BJ (cell line): ENCODE data around the gene MANBA. TPM values are rescaled to one million over a fixed set of nuclear protein-coding genes. Genes with fewer than 3 reads are reported as not detected.

Experiments
- CTCF ChIA-PET: fragments of 350-600 bp; formaldehyde crosslinking; extraction: SDS; loops from one replicate; lab custom pipeline; 2021; ENCODE audit warnings: antibody characterized with exemption, inconsistent platforms; lab: Yijun Ruan, JAX
- POLR2A ChIA-PET: fragments of 300-600 bp; sonication (Branson Sonifier 250); formaldehyde crosslinking; extraction: SDS; loops from one replicate; lab custom pipeline; 2021; ENCODE audit warnings: antibody characterized with exemption; lab: Charles Lee
- DNase-seq: peaks from one replicate; pipeline ENCODE4 v3.0.0-alpha.2; 2011; ENCODE audit warnings: low read depth
- H3K27me3 ChIP-seq: 2 replicates; pipeline ENCODE4 v1.6.0; 2011; ENCODE audit warnings: low read length; ENCODE audit not compliant: control insufficient read depth, insufficient read depth
- H3K36me3 ChIP-seq: 2 replicates; pipeline ENCODE4 v1.5.1; 2011; ENCODE audit warnings: low read length; ENCODE audit not compliant: control insufficient read depth, insufficient read depth
- H3K4me3 ChIP-seq: 2 replicates; pipeline ENCODE4 v1.5.1; 2011; ENCODE audit warnings: low read depth, mild to moderate bottlenecking, control low read depth, low read length
- polyA plus RNA-seq: library from polyadenylated mRNA; depleted of rRNA; stranded (reverse); fragments of >200 nt; gene quantifications from 2 replicates; pipeline ENCODE4 v1.2.3, GENCODE V29; 2011
- TF ChIP-seq, protein P1 (sequence below): IDR thresholded peaks from 2 replicates; pipeline ENCODE4 v1.5.1; 2011; ENCODE audit warnings: low read depth, mild to moderate bottlenecking, control low read depth, inconsistent platforms, low read length, moderate library complexity; ENCODE audit not compliant: insufficient read depth

Gene MANBA
- polyA plus RNA-seq, 1 experiment: 6.3 TPM

GRCh38 chr4:102631616-102632015 lies 129.2 kb downstream of the MANBA start:
- TF ChIP-seq, protein P1, sequence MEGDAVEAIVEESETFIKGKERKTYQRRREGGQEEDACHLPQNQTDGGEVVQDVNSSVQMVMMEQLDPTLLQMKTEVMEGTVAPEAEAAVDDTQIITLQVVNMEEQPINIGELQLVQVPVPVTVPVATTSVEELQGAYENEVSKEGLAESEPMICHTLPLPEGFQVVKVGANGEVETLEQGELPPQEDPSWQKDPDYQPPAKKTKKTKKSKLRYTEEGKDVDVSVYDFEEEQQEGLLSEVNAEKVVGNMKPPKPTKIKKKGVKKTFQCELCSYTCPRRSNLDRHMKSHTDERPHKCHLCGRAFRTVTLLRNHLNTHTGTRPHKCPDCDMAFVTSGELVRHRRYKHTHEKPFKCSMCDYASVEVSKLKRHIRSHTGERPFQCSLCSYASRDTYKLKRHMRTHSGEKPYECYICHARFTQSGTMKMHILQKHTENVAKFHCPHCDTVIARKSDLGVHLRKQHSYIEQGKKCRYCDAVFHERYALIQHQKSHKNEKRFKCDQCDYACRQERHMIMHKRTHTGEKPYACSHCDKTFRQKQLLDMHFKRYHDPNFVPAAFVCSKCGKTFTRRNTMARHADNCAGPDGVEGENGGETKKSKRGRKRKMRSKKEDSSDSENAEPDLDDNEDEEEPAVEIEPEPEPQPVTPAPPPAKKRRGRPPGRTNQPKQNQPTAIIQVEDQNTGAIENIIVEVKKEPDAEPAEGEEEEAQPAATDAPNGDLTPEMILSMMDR: no peak
- Histone ChIP-seq H3K4me3 (no peak overlapping the region), H3K27me3 (no peaks in the 10 kb centered on the region), H3K36me3 (peaks cover 2% of the 10 kb centered on the region)
- DNase-seq: no peak
- ChIA-PET CTCF (no interaction called here), POLR2A (no interaction called here)

DNA sequence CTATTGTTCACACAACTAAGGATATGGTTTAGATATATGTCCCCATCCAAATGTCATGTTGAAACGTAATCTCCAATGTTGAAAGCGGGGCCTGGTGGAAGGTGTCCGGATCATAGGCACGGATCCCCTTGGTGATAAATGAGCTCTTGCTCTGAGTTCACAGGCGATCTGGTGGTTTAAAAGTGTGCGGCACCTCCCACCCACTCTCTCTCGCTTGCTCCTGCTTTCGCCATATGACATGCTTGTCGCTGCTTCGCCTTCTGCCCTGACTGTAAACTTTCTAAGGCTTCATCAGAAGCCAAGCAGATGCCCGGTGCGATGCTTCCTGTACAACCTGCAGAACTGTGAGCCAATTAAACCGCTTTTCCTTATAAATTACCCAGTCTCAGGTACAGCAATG lies 131.1 kb downstream of the MANBA start:
- CTCF ChIA-PET: no interaction called here

GRCh38 chr4:102627831-102628523 lies 132.8 kb downstream of the MANBA start:
- POLR2A ChIA-PET: interaction anchor here (0.6 kb wide), 1 partner anchor 198 kb away, joined by 3 read pairs; no protein-coding TSS in a partner anchor
- Histone ChIP-seq H3K27me3 (no peaks in the 10 kb centered on the region), H3K36me3 (no peaks in the 10 kb centered on the region), H3K4me3 (no peak overlapping the region)
- TF ChIP-seq, protein P1: no peak
- CTCF ChIA-PET: interaction anchor here (1.0 kb wide), 1 partner anchor 463 kb away, joined by 3 read pairs; no protein-coding TSS in a partner anchor
- DNase-seq: no peak

More for the DNA sequence above, 131.1 kb downstream of the MANBA start:
- no peaks in the 10 kb centered on the region for H3K27me3 ChIP-seq
- TF ChIP-seq, protein P1: no peak
- DNase-seq: no peak
- no peak overlapping the region for H3K4me3 ChIP-seq
- H3K36me3 ChIP-seq: peaks cover 2% of the 10 kb centered on the region
- POLR2A ChIA-PET: no interaction called here

- POLR2A ChIA-PET: no interaction called here
Observed at GRCh38 chr4:102625232-102625930, 135.4 kb downstream of the MANBA start.

DNA sequence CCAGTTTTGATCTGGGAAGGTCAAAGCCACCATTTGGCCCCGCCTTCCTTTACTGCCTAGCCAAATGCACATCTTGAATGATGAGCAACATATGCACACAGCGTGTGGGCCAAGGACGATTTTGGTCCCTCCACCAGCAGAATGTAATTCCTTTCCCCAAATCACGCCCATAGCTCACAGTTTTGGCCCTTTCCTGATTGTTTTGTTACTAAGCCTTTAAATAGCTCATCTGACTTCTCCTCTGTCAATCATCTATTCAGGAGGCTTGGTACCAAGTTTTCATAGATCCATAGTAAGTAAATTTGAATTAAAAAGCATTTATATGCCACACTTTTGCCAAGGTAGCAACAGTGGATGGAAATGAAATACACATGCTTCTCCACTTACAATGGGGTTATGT lies 136.3 kb downstream of the MANBA start:
- Histone ChIP-seq H3K27me3 (no peaks in the 10 kb centered on the region), H3K4me3 (no peak overlapping the region), H3K36me3 (no peaks in the 10 kb centered on the region)
- POLR2A ChIA-PET: no interaction called here
- TF ChIP-seq, protein P1: no peak
- CTCF ChIA-PET: interaction anchor here (1.0 to 2.2 kb wide), 6 partner anchors 65 to 465 kb away, joined by 3 to 9 read pairs (median 4); no protein-coding TSS in a partner anchor
- no peak for DNase-seq

More at GRCh38 chr4:102625232-102625930, 135.4 kb downstream of the MANBA start:
- Histone ChIP-seq H3K27me3 (no peaks in the 10 kb centered on the region), H3K36me3 (no peaks in the 10 kb centered on the region), H3K4me3 (no peak overlapping the region)
- TF ChIP-seq, protein P1: peak; percentile 29; the same call in 1 of the 2 replicates
- no peak for DNase-seq
- CTCF ChIA-PET: interaction anchor here (0.6 to 2.2 kb wide), 3 partner anchors 155 to 383 kb away, joined by 3 to 9 read pairs (median 5); no protein-coding TSS in a partner anchor
